Lower leg skin (tissue), 4 donors: ENCODE data around the gene CACNG3. TPM values are rescaled to one million over a fixed set of nuclear protein-coding genes. Genes with fewer than 3 reads are reported as not detected.
"Not testable (repeated sequence)": the region's sequence is repeated elsewhere in the genome, so short reads cannot be mapped to it uniquely, and the experiment has no call there.

ENCODE experiments used
- DNase-seq, 2 donors: peaks; one replicate each; pipeline ENCODE4 v3.0.0-alpha.2; 2019; ENCODE audit warnings: low spot score in 2 of 2
- H3K4me3 ChIP-seq: fragments of 200-600 bp; sonication (generic); 2 replicates; pipeline ENCODE4 v1.5.1; 2017; ENCODE audit warnings: mild to moderate bottlenecking, low read depth; ENCODE audit not compliant: poor library complexity, severe bottlenecking
- POLR2A ChIP-seq, 2 donors: fragments of 450-650 bp; IDR thresholded peaks; one replicate each; pipeline ENCODE4 v1.6.1; 2016 to 2017; ENCODE audit warnings: antibody characterized with exemption in 2 of 2, mild to moderate bottlenecking in 1 of 2, moderate library complexity in 1 of 2
- WGBS, 2 donors: methylation state at CpG; one replicate each; pipeline ENCODE4 v1.1.5; 2018; 5-methylcytosine and 5-hydroxymethylcytosine counted together
- intact Hi-C: fragments of 100-400 bp; cut with DNase I; formaldehyde crosslinking; loops from one replicate; pipeline ENCODE4 v1.15.0; 2023; ENCODE audit warnings: low total_unique reads
- total RNA-seq, 4 donors: library from RNA; depleted of rRNA; stranded (reverse); fragments of >200 nt; gene quantifications; one replicate each; pipeline ENCODE4 v1.1.0, GENCODE V29; 2016
- TF ChIP-seq, protein P1 (sequence below), 3 donors: fragments of 450-650 bp; IDR thresholded peaks; one replicate each; pipeline ENCODE4 v1.5.1; 2016; ENCODE audit warnings: antibody characterized with exemption in 3 of 3, mild to moderate bottlenecking in 3 of 3, moderate library complexity in 2 of 3

Gene CACNG3
- total RNA-seq, 4 donors from 2014 or later = not detected

DNA sequence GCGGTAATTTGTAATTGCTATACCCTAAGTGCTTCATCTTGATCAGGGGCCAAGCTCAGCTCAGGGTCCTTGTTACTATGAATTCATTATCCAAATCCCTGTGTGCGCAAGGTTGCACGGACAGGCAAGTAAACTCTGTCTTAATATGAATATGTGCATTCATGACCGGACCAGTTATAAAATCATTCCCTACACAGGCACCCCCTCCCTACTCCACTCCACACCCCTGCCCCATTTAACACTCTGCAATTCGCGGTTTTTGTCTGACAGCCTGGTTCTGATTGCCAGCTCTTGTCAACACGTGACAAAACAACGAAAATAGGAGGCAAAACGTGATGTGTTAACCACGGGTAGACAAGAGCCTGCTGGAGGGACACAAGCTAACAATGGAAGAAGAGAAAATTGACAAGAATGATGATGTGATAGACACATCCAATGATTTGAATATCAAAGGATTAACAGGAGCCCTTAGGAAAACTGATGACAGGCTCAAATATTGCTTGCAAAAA is 76.5 kb downstream of the CACNG3 start:
- WGBS, 2 donors = 79 to 80% methylated on average over 10 of the region's 10 CpGs
- DNase-seq = no peak
- TF ChIP-seq, protein P1, sequence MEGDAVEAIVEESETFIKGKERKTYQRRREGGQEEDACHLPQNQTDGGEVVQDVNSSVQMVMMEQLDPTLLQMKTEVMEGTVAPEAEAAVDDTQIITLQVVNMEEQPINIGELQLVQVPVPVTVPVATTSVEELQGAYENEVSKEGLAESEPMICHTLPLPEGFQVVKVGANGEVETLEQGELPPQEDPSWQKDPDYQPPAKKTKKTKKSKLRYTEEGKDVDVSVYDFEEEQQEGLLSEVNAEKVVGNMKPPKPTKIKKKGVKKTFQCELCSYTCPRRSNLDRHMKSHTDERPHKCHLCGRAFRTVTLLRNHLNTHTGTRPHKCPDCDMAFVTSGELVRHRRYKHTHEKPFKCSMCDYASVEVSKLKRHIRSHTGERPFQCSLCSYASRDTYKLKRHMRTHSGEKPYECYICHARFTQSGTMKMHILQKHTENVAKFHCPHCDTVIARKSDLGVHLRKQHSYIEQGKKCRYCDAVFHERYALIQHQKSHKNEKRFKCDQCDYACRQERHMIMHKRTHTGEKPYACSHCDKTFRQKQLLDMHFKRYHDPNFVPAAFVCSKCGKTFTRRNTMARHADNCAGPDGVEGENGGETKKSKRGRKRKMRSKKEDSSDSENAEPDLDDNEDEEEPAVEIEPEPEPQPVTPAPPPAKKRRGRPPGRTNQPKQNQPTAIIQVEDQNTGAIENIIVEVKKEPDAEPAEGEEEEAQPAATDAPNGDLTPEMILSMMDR (IDR thresholded peaks at IDR 0.05) = no peak
- intact Hi-C loops = no loop called here
- H3K4me3 ChIP-seq = no peak overlapping the region

DNA sequence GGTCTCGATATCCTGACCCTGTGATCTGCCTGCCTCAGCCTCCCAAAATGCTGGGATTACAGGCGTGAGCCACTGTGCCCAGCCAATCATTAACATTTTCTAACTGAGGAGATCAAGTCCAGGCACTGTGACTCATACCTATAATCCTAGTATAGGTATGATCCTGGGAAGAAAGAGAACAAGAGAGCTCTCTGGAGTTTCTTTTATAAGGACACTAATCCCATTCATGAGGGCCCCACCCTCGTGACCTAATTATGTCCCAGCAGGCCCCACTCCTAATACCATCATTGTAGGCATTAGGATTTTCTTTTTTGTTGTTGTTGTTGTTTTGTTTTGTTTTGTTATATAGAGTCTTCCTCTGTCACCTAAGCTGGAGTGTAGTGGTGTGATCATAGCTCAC is 80.4 kb downstream of the CACNG3 start:
- intact Hi-C loops = no loop called here
- H3K4me3 ChIP-seq = no peak overlapping the region
- DNase-seq = no peak
- TF ChIP-seq, protein P1 (IDR thresholded peaks at IDR 0.05) = no peak
- TF ChIP-seq POLR2A (IDR thresholded peaks at IDR 0.05) = no peak
- WGBS, 2 donors = 86% methylated on average over 3 of the region's 3 CpGs

DNA sequence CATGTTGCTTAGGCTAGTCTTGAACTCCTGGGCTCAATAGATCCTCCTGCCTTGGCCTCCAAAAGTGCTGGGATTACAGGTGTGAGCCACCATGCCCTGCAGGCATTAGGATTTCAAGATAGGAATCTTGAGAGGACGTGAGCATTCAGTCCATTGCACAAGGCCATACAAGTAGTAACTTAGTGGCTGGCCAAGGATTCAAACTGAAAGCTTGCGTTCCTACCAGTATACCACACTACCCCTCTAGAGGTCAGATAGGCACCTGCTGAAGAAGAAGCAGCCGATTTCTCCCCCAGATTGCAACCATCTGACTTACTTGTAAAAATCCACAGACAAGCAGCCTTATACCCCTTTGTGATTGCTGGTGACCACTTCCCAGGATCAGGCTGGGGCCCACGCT is 80.9 kb downstream of the CACNG3 start:
- intact Hi-C loops = no loop called here
- TF ChIP-seq, protein P1 (IDR thresholded peaks at IDR 0.05) = no peak
- no peak for TF ChIP-seq POLR2A (IDR thresholded peaks at IDR 0.05)
- WGBS, 2 donors = 74 to 76% methylated on average over 4 of the region's 4 CpGs
- no peak for DNase-seq
- H3K4me3 ChIP-seq = no peak overlapping the region

DNA sequence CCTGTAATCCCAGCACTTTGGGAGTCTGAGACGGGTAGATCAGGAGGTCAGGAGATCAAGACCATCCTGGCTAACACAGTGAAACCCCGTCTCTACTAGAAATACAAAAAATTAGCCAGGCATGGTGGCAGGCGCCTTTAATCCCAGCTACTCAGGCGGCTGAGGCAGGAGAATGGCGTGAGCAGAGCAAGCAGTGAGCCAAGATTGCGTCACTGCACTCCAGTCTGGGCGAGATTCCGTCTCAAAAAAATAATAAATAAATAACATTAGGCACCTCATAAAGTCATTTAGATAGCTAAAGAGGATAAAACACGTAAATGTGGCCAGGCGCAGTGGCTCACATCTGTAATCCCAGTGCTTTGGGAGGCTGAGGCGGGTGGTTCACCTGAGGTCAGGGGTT is 87.7 kb downstream of the CACNG3 start:
- H3K4me3 ChIP-seq, intact Hi-C loops, DNase-seq: not testable (repeated sequence)
- WGBS, 2 donors = 79 to 82% methylated on average over 11 of the region's 11 CpGs

DNA sequence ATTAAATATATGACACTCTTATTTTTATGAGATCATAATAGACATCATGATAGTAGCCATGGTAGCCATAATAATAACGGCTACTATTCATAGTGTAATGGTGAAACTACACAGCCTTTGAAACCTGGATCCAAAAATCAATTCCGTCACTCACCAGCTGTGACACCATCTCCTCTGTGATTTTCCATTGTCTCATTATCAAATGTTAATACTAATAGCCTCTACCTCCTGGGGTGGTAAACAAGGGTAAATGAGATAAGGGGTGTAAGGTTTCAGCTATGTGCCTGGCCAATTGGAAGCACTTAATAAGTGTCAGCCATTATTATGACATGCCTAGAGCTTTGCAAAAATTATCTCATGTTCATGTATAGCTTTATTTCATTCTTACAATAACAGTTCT is 88.6 kb downstream of the CACNG3 start:
- DNase-seq = no peak
- intact Hi-C loops = no loop called here
- H3K4me3 ChIP-seq = no peak overlapping the region
- TF ChIP-seq, protein P1 (IDR thresholded peaks at IDR 0.05) = no peak
- TF ChIP-seq POLR2A (IDR thresholded peaks at IDR 0.05) = no peak
- WGBS, 2 donors = 57 to 68% methylated on average over 2 of the region's 2 CpGs

DNA sequence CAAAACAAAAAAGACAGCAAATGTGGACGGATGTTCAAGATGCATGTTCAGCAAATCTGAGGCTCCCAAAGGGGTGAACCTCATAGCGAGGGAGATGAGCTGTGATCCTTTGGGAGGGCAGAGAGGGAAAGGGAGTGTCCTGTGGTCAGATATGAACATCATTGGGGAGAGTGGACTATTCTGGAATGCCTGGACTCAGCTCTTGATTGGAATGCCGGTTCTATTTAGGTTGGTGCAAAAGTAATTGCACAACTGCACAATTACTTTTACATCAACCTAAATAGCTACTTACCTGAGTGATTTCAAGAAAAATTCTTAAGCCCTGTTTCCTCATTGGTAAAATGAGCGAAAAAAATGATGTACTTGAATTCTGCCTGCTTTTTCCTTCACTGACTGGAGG is 89.6 kb downstream of the CACNG3 start:
- no peak for TF ChIP-seq POLR2A (IDR thresholded peaks at IDR 0.05)
- TF ChIP-seq, protein P1 (IDR thresholded peaks at IDR 0.05) = no peak
- WGBS, 2 donors = 85 to 88% methylated on average over 4 of the region's 4 CpGs
- DNase-seq = no peak
- intact Hi-C loops = no loop called here
- no peak overlapping the region for H3K4me3 ChIP-seq
